Lower lobe of right lung (tissue), 2 donors: ENCODE data around the gene TSPAN11. TPM values are rescaled to one million over a fixed set of nuclear protein-coding genes. Genes with fewer than 3 reads are reported as not detected.

Experiments
- ATAC-seq, 2 donors: fragments of 200-7000 bp; cut with Tn5 transposase; one replicate each; pipeline ENCODE4 v1.9.1; 2020 to 2022; ENCODE audit warnings: mild to moderate bottlenecking in 2 of 2, moderate library complexity in 2 of 2
- DNase-seq: peaks from one replicate; pipeline ENCODE4 v3.0.0-alpha.2; 2020
- H3K27ac ChIP-seq: fragments of 200-600 bp; one replicate; pipeline ENCODE4 v1.8.0; 2022
- H3K27me3 ChIP-seq: fragments of 200-600 bp; one replicate; pipeline ENCODE4 v1.8.0; 2022; ENCODE audit warnings: low read depth
- H3K36me3 ChIP-seq: fragments of 200-600 bp; one replicate; pipeline ENCODE4 v1.8.0; 2022; ENCODE audit warnings: mild to moderate bottlenecking
- H3K4me1 ChIP-seq: fragments of 200-600 bp; one replicate; pipeline ENCODE4 v1.8.0; 2022
- H3K4me3 ChIP-seq: fragments of 200-600 bp; one replicate; pipeline ENCODE4 v1.8.0; 2022; ENCODE audit warnings: mild to moderate bottlenecking
- H3K9me3 ChIP-seq: fragments of 200-600 bp; one replicate; pipeline ENCODE4 v1.8.0; 2022
- intact Hi-C: fragments of 100-400 bp; cut with DNase I; formaldehyde crosslinking; loops from one replicate; pipeline ENCODE4 v1.11.0; 2022
- total RNA-seq: library from RNA; stranded (reverse); fragmentation: NEBNext Ultra II Directional; extraction: Animal tissue kit (Norgen Biotek cat#: 25700); gene quantifications from one replicate; pipeline ENCODE4 v1.2.1, GENCODE V29; 2021
- TF ChIP-seq, protein P1 (sequence below): fragments of 200-600 bp; IDR thresholded peaks from one replicate; pipeline ENCODE4 v1.8.0; 2022; ENCODE audit warnings: antibody characterized with exemption, mild to moderate bottlenecking
- donor health status: DM: no; HTN: yes; CAD: no; lungs with severe emphysema.

The TSPAN11 gene
- total RNA-seq, 1 donor from 2014 or later: 9.1 TPM

- DNase-seq (no peak), ATAC-seq (no peak)
- no peaks in the 10 kb centered on the region for H3K27me3 ChIP-seq
- no peak overlapping the region for H3K27ac ChIP-seq
- no peaks in the 10 kb centered on the region for H3K4me1 ChIP-seq
- TF ChIP-seq, protein P1, sequence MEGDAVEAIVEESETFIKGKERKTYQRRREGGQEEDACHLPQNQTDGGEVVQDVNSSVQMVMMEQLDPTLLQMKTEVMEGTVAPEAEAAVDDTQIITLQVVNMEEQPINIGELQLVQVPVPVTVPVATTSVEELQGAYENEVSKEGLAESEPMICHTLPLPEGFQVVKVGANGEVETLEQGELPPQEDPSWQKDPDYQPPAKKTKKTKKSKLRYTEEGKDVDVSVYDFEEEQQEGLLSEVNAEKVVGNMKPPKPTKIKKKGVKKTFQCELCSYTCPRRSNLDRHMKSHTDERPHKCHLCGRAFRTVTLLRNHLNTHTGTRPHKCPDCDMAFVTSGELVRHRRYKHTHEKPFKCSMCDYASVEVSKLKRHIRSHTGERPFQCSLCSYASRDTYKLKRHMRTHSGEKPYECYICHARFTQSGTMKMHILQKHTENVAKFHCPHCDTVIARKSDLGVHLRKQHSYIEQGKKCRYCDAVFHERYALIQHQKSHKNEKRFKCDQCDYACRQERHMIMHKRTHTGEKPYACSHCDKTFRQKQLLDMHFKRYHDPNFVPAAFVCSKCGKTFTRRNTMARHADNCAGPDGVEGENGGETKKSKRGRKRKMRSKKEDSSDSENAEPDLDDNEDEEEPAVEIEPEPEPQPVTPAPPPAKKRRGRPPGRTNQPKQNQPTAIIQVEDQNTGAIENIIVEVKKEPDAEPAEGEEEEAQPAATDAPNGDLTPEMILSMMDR: no peak
- H3K9me3 ChIP-seq: no peaks in the 10 kb centered on the region
- H3K36me3 ChIP-seq: no peaks in the 10 kb centered on the region
- no peak overlapping the region for H3K4me3 ChIP-seq
- intact Hi-C loops: no loop called here
Observed at GRCh38 chr12:30991466-30991865, 64.9 kb downstream of the TSPAN11 start.

DNA sequence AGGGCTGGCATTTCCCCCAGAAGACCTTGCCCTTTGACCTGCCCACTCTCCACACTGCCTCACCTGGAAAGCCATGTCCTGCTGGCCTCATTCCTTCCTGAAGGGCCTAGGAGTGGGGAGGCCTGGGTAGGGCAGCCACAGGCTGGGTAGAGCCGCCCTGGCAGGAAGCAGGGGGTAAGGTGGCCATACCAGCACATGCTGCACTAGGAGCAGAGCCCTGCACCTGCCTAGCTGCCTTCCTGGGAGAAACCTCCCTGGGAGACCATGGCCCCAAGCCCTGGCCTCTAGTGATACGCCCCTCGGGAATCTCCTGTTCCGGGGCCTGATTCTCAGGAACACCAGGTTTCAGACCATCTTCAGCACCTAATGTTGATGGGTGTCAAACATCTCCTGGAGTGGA is 65.8 kb downstream of the TSPAN11 start:
- DNase-seq (no peak), ATAC-seq (no peak)
- no peaks in the 10 kb centered on the region for H3K9me3 ChIP-seq
- intact Hi-C loops: no loop called here
- TF ChIP-seq, protein P1: no peak
- H3K4me1 ChIP-seq: no peaks in the 10 kb centered on the region
- no peak overlapping the region for H3K27ac ChIP-seq
- no peaks in the 10 kb centered on the region for H3K36me3 ChIP-seq
- no peaks in the 10 kb centered on the region for H3K27me3 ChIP-seq
- no peak overlapping the region for H3K4me3 ChIP-seq

- TF ChIP-seq, protein P1: no peak
- H3K9me3 ChIP-seq: no peaks in the 10 kb centered on the region
- no peak overlapping the region for H3K27ac ChIP-seq
- no peak overlapping the region for H3K4me3 ChIP-seq
- no peaks in the 10 kb centered on the region for H3K36me3 ChIP-seq
- H3K4me1 ChIP-seq: no peaks in the 10 kb centered on the region
- H3K27me3 ChIP-seq: no peaks in the 10 kb centered on the region
- intact Hi-C loops: no loop called here
- no peak for ATAC-seq
- no peak for DNase-seq
Observed at GRCh38 chr12:30993766-30994165, 67.2 kb downstream of the TSPAN11 start.

GRCh38 chr12:30994274-30994673 is 67.7 kb downstream of the TSPAN11 start:
- no peak for ATAC-seq
- Histone ChIP-seq H3K27me3 (no peaks in the 10 kb centered on the region), H3K4me3 (no peak overlapping the region), H3K27ac (no peak overlapping the region), H3K36me3 (no peaks in the 10 kb centered on the region), H3K4me1 (no peaks in the 10 kb centered on the region), H3K9me3 (no peaks in the 10 kb centered on the region)
- intact Hi-C loops: no loop called here
- DNase-seq: no peak
- TF ChIP-seq, protein P1: no peak

GRCh38 chr12:30996255-30996654 is 69.7 kb downstream of the TSPAN11 start:
- intact Hi-C loops: no loop called here
- no peak overlapping the region for H3K4me3 ChIP-seq
- H3K9me3 ChIP-seq: no peaks in the 10 kb centered on the region
- H3K27me3 ChIP-seq: no peaks in the 10 kb centered on the region
- no peak for ATAC-seq
- no peaks in the 10 kb centered on the region for H3K4me1 ChIP-seq
- H3K27ac ChIP-seq: no peak overlapping the region
- no peak for DNase-seq
- TF ChIP-seq, protein P1: no peak
- no peaks in the 10 kb centered on the region for H3K36me3 ChIP-seq

DNA sequence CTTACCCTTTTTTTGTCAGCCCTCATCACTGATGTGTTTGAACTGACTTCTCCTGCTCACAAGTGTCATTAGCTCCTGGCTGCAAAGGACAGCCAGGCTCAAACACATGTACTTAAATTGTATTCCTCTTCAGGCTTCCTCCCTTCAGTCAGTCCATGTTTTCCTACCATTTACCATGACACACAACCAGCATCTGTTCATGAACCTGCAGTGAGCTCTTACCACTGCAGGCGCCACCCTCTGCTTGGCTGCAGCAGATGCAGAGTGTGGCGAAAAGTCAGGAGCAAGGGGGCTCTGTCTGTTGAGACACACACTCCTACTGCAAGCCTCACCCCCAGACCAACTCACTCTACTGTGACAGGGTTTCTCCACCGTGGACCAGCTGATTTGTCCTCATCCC is 70.2 kb downstream of the TSPAN11 start:
- TF ChIP-seq, protein P1: no peak

More for the DNA sequence above, 70.2 kb downstream of the TSPAN11 start:
- Histone ChIP-seq H3K4me3 (no peak overlapping the region), H3K27me3 (no peaks in the 10 kb centered on the region), H3K4me1 (no peaks in the 10 kb centered on the region), H3K27ac (no peak overlapping the region), H3K9me3 (no peaks in the 10 kb centered on the region), H3K36me3 (no peaks in the 10 kb centered on the region)
- DNase-seq (peak; percentile 7), ATAC-seq (no peak)
- intact Hi-C loops: no loop called here
